ENCODE data around the gene IFIT3.
"Not testable (repeated sequence)": the region's sequence is repeated elsewhere in the genome, so short reads cannot be mapped to it uniquely, and the experiment has no call there.

The IFIT3 gene

GRCh38 chr10:89304026-89304425 is 23.8 kb upstream of the IFIT3 start:
- DNase-seq: peak in 3 of 14 donors; percentile 24 to 51 (median 32)

DNA sequence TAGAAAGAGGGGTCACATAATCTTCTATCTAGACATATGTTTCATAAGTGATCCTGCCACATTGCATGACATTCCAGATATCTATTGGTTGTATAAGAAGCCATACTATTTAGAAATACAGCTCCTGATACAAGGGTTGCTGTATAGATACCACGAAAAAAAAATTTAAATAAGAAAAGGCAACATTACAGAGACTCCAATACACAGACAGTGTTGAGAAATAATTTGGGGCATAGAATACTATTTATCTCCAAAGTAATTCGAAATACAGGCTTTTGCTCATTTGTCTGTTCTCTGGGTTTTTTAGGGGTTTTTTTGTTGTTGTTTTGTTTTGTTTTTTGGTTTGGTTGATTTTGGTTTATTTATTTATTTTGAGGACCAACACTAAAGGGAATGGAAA is 23.4 kb upstream of the IFIT3 start:
- DNase-seq: no peak

- DNase-seq: no peak
These were observed 22.9 kb upstream of the IFIT3 start for GRCh38 chr10:89304925-89305324.

DNA sequence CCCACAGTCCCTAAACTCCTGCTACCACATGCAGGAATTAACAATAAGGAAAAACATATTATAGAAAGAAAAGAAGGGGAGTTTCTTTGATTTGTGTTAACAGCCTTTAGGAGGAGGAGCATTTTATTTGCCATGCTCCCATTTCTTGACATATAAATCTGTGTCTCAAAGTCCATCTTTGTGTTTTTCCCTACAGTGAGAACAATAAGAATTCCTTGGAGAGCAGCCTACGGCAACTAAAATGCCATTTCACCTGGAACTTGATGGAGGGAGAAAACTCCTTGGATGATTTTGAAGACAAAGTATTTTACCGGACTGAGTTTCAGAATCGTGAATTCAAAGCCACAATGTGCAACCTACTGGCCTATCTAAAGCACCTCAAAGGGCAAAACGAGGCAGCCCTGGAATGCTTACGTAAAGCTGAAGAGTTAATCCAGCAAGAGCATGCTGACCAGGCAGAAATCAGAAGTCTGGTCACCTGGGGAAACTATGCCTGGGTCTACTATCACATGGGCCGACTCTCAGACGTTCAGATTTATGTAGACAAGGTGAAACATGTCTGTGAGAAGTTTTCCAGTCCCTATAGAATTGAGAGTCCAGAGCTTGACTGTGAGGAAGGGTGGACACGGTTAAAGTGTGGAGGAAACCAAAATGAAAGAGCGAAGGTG is 21.9 kb upstream of the IFIT3 start:
- DNase-seq: no peak

DNA sequence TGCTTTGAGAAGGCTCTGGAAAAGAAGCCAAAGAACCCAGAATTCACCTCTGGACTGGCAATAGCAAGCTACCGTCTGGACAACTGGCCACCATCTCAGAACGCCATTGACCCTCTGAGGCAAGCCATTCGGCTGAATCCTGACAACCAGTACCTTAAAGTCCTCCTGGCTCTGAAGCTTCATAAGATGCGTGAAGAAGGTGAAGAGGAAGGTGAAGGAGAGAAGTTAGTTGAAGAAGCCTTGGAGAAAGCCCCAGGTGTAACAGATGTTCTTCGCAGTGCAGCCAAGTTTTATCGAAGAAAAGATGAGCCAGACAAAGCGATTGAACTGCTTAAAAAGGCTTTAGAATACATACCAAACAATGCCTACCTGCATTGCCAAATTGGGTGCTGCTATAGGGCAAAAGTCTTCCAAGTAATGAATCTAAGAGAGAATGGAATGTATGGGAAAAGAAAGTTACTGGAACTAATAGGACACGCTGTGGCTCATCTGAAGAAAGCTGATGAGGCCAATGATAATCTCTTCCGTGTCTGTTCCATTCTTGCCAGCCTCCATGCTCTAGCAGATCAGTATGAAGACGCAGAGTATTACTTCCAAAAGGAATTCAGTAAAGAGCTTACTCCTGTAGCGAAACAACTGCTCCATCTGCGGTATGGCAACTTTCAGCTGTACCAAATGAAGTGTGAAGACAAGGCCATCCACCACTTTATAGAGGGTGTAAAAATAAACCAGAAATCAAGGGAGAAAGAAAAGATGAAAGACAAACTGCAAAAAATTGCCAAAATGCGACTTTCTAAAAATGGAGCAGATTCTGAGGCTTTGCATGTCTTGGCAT is 21.1 kb upstream of the IFIT3 start:
- no peak for DNase-seq

DNA sequence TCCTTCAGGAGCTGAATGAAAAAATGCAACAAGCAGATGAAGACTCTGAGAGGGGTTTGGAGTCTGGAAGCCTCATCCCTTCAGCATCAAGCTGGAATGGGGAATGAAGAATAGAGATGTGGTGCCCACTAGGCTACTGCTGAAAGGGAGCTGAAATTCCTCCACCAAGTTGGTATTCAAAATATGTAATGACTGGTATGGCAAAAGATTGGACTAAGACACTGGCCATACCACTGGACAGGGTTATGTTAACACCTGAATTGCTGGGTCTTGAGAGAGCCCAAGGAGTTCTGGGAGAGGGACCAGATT is 20.6 kb upstream of the IFIT3 start:
- no peak for DNase-seq

DNA sequence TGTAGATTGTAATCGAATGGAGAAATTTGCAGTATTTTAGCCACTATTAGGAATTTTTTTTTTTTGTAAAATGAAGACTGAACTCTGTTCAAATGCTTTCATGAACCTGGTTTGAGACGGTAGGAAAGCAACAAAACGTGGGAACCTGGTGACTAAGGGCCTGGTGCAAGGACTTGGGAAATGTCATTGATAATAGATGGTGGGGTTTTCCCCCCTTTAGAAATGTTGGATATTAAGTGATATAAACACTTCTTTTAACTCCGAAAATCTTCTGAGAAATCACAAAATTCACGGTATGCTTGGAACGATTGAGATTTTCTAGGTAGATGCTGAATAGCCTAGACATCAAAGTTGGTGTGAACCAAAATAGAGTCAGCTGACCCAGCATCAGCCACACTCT is 19.5 kb upstream of the IFIT3 start:
- DNase-seq: no peak

GRCh38 chr10:89308736-89309135 is 19.1 kb upstream of the IFIT3 start:
- DNase-seq: no peak

- no peak for DNase-seq
These were observed 18.4 kb upstream of the IFIT3 start for GRCh38 chr10:89309156-89310055.

DNA sequence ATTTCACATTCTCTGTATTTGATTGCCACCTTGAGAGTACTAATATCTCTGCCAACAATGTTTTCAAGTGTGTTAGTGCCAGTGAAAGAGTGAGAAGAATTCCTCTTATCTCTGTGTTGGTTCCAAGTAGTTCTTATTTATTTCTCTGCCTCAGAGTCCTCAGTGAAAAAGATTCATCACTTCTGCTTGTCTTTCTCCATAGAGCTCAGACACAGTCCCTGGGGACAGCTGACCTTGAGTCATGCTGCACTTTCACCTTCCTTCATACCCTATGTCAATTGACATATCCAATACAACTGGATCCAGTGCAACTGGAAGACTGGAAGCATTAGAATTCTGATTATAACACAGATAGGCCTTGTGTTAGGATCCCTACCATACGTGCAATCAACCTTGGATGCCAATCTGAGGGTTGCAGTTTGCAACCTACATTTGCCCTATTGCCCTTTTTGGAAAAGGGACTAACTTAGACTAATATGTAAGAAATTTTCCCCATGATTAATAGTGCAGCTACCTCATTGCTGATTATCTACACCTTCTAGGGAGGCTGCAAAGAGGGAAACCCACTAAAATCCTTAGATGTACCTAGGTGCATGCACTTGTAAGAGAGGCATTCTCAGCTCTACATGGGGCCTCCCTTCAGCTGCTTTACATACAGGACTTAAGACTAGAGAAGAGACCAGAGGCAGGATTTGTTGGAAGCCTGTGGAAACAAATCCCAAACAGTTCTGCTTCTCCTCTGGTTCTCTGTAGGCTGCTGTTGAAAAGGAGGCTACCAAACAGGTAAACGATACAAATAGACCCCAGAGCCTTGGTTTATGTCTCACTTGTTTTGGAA is 17.5 kb upstream of the IFIT3 start:
- DNase-seq: no peak

DNA sequence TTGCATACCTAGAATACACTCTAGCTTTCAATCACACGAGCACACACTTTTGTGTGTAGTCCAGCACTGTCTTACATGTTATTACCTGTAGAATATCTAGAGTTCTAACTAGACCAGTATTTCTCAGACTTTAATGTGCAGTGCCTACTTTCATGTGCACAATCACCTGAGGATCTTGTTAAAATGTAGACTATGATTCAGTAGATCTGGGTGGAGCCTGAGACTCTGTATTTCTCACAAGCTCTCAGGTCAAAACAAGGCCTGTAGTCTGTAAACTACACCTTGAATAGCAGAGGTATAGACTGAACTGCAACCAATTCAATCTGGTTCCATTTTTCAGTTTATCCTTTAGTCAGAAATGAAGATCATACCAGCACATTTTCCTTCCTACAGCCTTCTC is 14.8 kb upstream of the IFIT3 start:
- no peak for DNase-seq

GRCh38 chr10:89314676-89315075 is 13.1 kb upstream of the IFIT3 start:
- peak in 1 of 14 donors; percentile 15 for DNase-seq

- not testable (repeated sequence) for DNase-seq
These were observed 9.8 kb upstream of the IFIT3 start for GRCh38 chr10:89318047-89318446.

DNA sequence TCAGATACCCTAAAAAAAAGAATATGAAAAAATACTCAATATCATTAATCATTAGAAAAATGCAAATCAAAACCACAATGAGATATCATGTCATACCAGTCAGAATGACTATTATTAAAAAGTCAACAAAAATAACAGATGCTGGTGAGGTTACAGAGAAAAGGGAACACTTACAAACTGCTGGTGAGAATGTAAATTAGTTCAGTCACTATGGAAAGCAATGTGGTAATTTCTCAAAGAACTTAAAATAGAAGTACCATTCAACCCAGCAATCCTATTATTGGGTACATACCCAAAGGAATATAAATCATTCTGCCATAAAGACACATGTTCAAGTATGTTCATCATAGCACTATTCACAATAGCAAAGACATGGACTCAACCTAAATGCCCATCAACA is 2.7 kb upstream of the IFIT3 start:
- not testable (repeated sequence) for DNase-seq

DNA sequence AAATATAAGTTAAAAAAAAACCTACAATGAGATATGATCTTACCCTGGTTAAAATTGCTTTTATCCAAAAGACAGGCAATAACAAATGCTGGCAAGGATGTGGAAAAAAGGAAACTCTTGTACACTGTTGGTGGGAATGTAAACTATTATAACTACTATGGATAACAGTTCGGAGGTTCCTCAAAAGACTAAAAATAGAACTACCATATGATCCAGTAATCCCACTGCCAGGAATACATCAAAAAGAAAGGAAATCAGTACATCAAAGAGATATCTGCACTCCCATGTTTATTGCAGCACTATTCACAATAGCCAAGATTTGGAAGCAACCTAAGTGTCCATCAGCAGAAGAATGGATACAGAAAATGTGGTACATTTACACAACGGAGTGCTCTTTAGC is 1.9 kb upstream of the IFIT3 start:
- DNase-seq: not testable (repeated sequence)

GRCh38 chr10:89329151-89329550 is 1.4 kb downstream of the IFIT3 start:
- DNase-seq: no peak

DNA sequence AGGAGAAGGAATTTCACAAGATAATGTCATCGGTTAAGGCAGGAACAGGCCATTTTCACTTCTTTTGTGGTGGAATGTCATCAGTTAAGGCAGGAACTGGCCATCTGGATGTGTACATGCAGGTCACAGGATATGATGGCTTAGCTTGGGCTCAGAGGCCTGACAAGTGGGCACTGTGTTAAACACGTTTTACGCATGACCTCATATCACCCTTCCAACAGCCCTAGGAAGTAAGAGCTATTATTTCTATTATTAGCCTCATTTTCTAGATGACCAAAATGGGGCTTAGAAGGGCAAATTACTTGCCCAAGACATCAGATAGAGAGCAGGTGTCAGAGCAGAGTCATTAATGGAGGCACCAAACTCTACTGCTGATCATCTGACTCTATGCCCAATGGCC is 2.2 kb downstream of the IFIT3 start:
- DNase-seq: peak in 1 of 14 donors; percentile 13

DNA sequence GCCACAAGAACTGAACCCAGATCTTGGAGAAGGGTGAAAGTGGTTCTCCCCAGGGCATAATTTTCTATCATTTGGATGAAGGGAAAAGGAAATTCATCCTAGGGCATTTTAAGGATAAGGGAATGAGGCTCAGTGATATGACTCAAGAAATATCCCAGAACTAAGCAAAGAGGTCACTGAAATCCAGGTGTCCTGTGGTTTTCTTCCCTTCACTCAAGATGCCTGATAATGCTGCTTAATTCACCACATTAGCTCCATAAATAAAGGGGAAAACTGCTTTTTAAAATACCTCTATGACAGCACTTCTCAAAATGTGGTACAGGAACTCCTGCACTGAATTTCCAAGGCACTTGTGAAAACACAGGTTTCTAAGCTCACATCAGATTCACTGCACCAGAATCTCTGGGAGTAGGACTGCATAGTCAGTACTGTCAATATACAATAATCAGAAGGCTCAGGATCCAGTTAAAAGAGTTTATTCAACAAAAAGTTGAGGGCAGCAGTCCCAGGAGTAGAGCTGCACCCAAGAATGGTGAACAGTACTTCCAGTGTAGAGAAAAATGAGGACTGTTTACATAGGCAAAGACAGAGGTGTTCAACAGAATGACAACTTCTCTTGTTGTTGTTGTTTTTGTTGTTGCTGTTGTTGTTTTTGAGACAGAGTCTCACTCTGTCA is 2.9 kb downstream of the IFIT3 start:
- DNase-seq: no peak

DNA sequence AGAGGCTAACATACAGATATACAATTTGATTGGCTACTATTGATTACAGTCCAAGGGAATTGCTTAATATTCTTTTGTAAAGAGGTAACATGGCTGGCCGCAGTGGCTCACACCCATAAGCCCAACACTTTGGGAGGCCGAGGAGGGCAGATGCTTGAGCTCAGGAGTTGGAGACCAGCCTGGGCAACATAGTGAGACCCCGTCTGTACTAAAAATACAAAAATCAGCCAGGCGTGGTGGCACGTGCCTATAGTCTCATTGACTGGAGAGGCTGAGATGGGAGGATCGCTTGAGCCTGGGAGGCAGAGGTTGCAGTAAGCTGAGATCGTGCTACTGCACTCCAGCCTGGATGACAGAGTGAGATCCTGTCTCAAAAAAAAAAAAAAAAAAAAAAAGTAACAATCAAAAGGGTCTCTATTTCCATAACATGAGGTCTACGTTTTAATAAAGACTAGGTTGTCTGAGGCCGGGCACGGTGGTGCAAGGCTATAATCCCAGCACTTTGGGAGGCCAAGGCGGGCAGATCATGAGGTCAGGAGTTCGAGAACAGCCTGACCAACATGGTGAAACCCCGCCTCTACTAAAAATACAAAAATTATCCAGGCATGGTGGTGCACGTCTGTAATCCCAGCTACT is 3.8 kb downstream of the IFIT3 start:
- DNase-seq: not testable (repeated sequence)

DNA sequence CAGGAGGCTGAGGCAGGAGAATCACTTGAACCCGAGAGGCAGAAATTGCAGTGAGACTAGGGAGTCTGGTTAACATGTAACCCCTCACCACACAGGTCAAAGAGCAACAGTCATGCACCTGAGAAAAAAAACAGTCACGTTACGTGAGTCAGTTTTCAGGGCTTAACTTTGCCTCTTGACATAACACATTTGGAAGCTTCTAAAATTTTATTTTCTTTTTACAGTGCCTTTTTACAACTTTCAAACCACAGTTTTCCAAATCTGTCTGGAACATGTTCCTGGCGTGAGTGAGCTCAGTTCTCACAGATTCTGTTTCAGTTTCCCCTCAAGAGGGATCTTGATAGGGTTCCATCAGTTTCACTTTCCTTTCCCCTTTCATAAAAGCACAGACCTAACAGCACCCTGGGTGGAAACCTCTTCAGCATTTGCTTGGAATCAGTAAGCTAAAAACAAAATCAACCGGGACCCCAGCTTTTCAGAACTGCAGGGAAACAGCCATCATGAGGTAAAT is 4.4 kb downstream of the IFIT3 start:
- DNase-seq: peak in 1 of 14 donors; percentile 28

- DNase-seq: no peak
These were observed 7.4 kb downstream of the IFIT3 start for GRCh38 chr10:89335226-89335625.
